Activated T-helper 17 cell treated with anti-CD3 and anti-CD28 coated beads, Interleukin-2, amount 50 U/mL, for 72 hours (primary cell): ENCODE data around the gene TP53I3. TPM values are rescaled to one million over a fixed set of nuclear protein-coding genes. Genes with fewer than 3 reads are reported as not detected.
A peak's percentile ranks its signal among the peaks of the same experiment; 100 is the strongest.
"Not testable (repeated sequence)": the region's sequence is repeated elsewhere in the genome, so short reads cannot be mapped to it uniquely, and the experiment has no call there.

Experiments
- ATAC-seq: fragments of 150-1000 bp; cut with Tn5 transposase; replicated peaks from 2 replicates; pipeline ENCODE4 v1.10.0; 2021; ENCODE audit warnings: mild to moderate bottlenecking, moderate library complexity
- H3K27ac Mint-ChIP-seq: one replicate; pipeline ENCODE4 v1.8.0; 2022; ENCODE audit warnings: mixed read lengths
- H3K27me3 Mint-ChIP-seq: one replicate; pipeline ENCODE4 v1.8.0; 2022; ENCODE audit warnings: mixed read lengths
- H3K36me3 Mint-ChIP-seq: one replicate; pipeline ENCODE4 v1.8.0; 2022; ENCODE audit warnings: low read depth, mild to moderate bottlenecking, mixed read lengths
- H3K4me1 Mint-ChIP-seq: one replicate; pipeline ENCODE4 v1.8.0; 2022; ENCODE audit warnings: mixed read lengths
- H3K4me3 Mint-ChIP-seq: one replicate; pipeline ENCODE4 v1.8.0; 2022; ENCODE audit warnings: mild to moderate bottlenecking, mixed read lengths
- H3K9me3 Mint-ChIP-seq: one replicate; pipeline ENCODE4 v1.8.0; 2022; ENCODE audit warnings: mixed read lengths
- total RNA-seq, 2 donors: library from RNA; stranded (reverse); gene quantifications; one replicate each; pipeline ENCODE4 v1.2.3, GENCODE V29; 2022

The TP53I3 gene
- 1 to 10 TPM; 2.7 to 3.0 TPM for total RNA-seq

DNA sequence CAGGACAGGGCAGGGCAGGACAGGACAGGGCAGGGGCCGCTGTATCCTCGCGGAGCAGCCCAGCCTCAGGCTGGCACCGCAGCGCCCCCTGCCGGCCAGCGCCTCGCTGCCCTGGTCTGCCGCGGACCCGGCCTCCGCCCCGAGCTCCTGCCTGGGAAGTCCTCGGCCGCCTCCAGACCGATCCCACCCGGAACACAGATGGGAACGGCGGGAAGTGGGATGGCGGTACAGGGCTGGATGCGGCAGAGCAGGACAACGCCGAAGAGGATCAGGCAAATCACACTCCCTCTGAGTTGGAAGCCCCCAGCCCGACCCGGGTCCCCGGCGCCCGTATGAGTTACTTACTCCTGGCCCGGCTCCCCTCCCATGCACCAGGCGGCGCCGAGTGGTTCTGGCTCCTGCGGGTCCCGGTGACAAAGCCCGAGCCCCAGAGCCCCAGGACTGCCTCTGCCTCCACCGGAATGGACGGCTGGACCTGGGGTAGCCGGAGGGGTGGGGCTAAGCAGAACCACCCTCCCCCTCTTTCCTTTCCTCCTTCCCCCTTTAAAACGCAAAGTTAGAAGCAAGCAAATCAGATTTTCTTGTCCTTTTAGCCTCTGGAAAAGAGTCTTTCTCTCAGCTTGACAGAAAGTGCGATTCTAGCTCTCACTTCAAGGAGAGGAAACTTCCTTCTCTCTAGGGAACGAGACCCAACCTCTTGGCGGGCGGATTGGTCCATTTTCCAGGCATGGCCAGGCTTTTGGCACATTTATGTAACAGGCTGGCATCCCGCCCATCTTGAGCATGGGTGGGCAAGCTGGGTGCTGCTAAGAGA is at the start of gene TP53I3:
TSS of gene TP53I3 (minus strand) at position 449 of the 814 bp plus-strand sequence. CDS start 508 bp downstream, outside the sequence.
- Mint-ChIP-seq H3K9me3 (no peaks in the 10 kb centered on the region), H3K4me3 (peak within 1 kb of the TSS; percentile 86)
- peak; percentile 99 for ATAC-seq

GRCh38 chr2:24132543-24132942 is 47.9 kb upstream of the TP53I3 start:
- H3K4me1 Mint-ChIP-seq, result no peaks in the 10 kb centered on the region

More for the DNA sequence above, at the start of gene TP53I3:
- Mint-ChIP-seq H3K27me3 (no peaks in the 10 kb centered on the region), H3K27ac (no peak within 1 kb of the TSS), H3K36me3 (peaks cover 15% of the 10 kb centered on the region), H3K4me1 (no peaks in the 10 kb centered on the region)

GRCh38 chr2:24125956-24126355 is 41.3 kb upstream of the TP53I3 start:
- no peaks in the 10 kb centered on the region for H3K9me3 Mint-ChIP-seq

More at GRCh38 chr2:24132543-24132942, 47.9 kb upstream of the TP53I3 start:
- H3K36me3 Mint-ChIP-seq, result no peaks in the 10 kb centered on the region
- no peak overlapping the region for H3K4me3 Mint-ChIP-seq
- no peak for ATAC-seq
- no peak overlapping the region for H3K27ac Mint-ChIP-seq
- H3K27me3 Mint-ChIP-seq, result no peaks in the 10 kb centered on the region
- peaks cover 5% of the 10 kb centered on the region for H3K9me3 Mint-ChIP-seq

GRCh38 chr2:24123922-24124580 is 39.4 kb upstream of the TP53I3 start:
- peaks cover 5% of the 10 kb centered on the region for H3K4me1 Mint-ChIP-seq
- ATAC-seq, result no peak
- H3K4me3 Mint-ChIP-seq, result peak overlapping the region; percentile 79
- no peaks in the 10 kb centered on the region for H3K27me3 Mint-ChIP-seq
- peak overlapping the region; percentile 74 for H3K27ac Mint-ChIP-seq
- H3K9me3 Mint-ChIP-seq, result no peaks in the 10 kb centered on the region
- no peaks in the 10 kb centered on the region for H3K36me3 Mint-ChIP-seq

More at GRCh38 chr2:24125956-24126355, 41.3 kb upstream of the TP53I3 start:
- Mint-ChIP-seq H3K27me3 (no peaks in the 10 kb centered on the region), H3K4me1 (peaks cover 5% of the 10 kb centered on the region), H3K4me3 (no peak overlapping the region), H3K27ac (no peak overlapping the region), H3K36me3 (no peaks in the 10 kb centered on the region)
- ATAC-seq, result no peak

DNA sequence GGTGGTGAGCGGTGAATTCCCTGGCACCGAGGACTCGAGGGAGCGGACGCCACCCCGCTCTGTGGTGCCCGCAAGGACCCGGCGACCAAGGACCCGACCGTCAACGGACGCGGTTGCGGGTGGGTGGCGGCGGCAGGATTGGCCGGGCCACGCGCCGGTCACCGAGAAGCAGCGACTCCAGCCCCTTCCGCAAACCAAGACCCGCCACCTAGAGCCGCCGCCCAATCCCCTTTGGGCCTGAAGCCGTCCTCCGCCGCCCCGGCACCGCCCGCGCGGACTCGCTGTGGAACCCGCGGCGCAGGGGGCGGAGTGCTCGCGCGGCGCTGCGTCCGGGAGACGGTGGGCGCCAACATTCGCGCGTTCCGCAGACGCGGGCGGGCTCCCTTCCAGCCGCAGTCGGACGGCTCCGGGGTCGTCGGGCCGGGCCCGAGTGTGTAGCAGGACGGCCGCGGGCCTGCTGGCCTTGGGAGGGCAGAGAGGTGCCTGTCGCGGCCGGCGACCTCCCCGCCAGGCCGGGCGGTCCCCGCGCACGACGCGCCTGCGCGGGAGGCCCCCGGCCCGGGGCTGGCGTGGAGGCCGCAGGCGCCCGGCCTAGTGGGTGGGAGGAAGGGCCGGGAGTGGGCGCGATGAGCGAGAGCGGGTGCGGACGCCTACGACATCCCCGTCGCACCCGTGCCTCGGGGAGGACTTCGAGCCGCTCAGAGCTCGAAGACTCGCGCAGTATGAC is 38.7 kb upstream of the TP53I3 start, which contains the start of the genes FAM228B and PFN4:
TSS of gene FAM228B (plus strand) at position 275 of the 727 bp plus-strand sequence. CDS start 893 bp downstream, outside the sequence.
TSS of gene PFN4 (minus strand) at position 140 of the 727 bp plus-strand sequence. CDS start 799 bp downstream, outside the sequence.
- peak; percentile 88 for ATAC-seq
- Mint-ChIP-seq H3K36me3 (no peaks in the 10 kb centered on the region), H3K27me3 (no peaks in the 10 kb centered on the region), H3K4me1 (peaks cover 5% of the 10 kb centered on the region), H3K9me3 (no peaks in the 10 kb centered on the region), H3K27ac (peak within 1 kb of the TSS; percentile 88), H3K4me3 (peak within 1 kb of the TSS; percentile 81)

DNA sequence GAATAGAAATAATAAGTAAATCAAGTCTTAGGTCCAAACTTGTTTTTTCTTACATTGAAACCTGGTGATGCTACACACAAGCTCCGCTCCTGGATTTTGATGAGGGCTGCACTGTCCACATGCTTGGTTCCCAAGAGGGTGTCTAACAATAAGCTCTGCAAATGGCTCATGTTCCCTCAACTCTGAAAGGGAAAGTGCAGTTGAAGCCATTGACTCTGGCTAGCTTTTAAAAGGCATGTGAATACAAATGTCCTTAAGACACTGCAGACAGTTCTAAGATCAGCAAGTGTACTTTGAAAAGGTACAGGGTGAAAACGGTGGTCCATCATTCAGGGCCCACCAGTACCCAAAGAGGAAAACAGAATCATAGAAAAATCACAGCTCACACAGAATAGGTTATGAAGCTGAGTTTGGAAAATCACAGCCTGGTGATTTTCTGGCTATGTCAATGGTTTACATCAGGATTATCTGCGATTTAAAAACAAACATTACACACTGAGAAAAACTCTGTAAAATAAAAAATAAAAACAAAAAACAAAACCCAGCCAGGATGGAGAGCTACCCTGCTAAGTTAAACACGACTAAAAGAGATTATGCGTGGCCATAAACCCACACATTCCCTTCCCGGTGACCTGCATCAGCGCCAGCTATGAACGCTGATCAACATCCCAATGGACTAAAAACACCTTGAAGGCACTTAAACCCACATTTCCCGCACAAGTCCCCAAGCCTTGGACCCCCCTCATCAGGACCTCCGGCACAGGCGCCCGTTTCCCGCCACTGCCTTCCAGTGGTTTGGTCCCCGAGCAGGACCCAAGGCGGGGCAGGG is 37.9 kb upstream of the TP53I3 start:
- Mint-ChIP-seq H3K4me1 (peaks cover 5% of the 10 kb centered on the region), H3K4me3 (peak overlapping the region; percentile 81), H3K36me3 (no peaks in the 10 kb centered on the region), H3K27ac (peak overlapping the region; percentile 88), H3K27me3 (no peaks in the 10 kb centered on the region), H3K9me3 (no peaks in the 10 kb centered on the region)
- ATAC-seq, result no peak

- Mint-ChIP-seq H3K36me3 (no peaks in the 10 kb centered on the region), H3K27ac (no peak overlapping the region), H3K27me3 (no peaks in the 10 kb centered on the region), H3K9me3 (no peaks in the 10 kb centered on the region), H3K4me1 (peaks cover 5% of the 10 kb centered on the region), H3K4me3 (no peak overlapping the region)
- no peak for ATAC-seq
Measured at GRCh38 chr2:24121469-24121868, 36.8 kb upstream of the TP53I3 start.

DNA sequence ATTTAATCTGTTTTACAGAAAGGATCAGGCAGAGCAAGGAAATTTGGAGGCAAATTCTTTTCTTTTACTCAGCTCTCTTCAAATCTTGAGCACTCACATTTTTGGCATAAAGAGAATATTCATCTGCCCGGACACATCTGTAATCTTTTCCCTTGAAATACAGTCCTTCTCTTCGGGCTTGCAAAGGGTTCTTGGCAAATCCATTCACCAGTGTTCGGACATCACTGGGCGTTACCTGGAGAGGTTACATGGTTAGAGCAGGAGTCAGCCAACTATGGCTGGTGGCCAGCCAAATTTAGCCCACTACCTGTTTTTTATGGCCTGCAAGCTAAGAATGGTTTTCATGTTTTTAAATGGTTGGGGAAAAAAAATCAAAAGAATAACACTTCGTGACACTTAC is 36.4 kb upstream of the TP53I3 start:
- no peak overlapping the region for H3K27ac Mint-ChIP-seq
- ATAC-seq, result no peak
- H3K27me3 Mint-ChIP-seq, result no peaks in the 10 kb centered on the region
- H3K4me1 Mint-ChIP-seq, result peaks cover 5% of the 10 kb centered on the region
- no peaks in the 10 kb centered on the region for H3K9me3 Mint-ChIP-seq
- H3K4me3 Mint-ChIP-seq, result no peak overlapping the region
- no peaks in the 10 kb centered on the region for H3K36me3 Mint-ChIP-seq

- H3K36me3 Mint-ChIP-seq, result no peaks in the 10 kb centered on the region
- H3K27me3 Mint-ChIP-seq, result no peaks in the 10 kb centered on the region
- H3K4me1 Mint-ChIP-seq, result peaks cover under 1% of the 10 kb centered on the region
- H3K9me3 Mint-ChIP-seq, result peaks cover 3% of the 10 kb centered on the region
- no peak for ATAC-seq
- H3K27ac Mint-ChIP-seq, result no peak overlapping the region
- no peak overlapping the region for H3K4me3 Mint-ChIP-seq
Measured at GRCh38 chr2:24117902-24118301, 33.3 kb upstream of the TP53I3 start.

DNA sequence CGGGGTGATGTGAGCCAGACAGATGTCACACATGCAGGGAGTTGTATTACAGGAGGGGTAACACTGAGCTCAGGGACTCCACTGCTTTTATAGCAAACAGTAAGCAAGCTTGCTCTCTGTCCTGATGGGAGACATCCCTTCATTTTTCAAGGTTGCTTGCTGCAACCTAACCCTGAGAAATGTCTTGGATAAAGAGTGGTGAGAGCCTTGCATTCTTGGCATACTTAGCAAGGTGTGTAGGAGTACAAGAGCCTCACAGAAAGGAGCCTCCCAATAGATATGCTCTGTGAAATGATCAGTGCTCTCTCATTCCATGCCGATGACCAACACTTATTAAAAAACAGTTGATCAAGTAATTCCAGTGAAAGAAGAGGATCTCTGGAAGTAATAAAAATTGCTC is 30.4 kb upstream of the TP53I3 start:
- Mint-ChIP-seq H3K4me3 (no peak overlapping the region), H3K27me3 (no peaks in the 10 kb centered on the region), H3K4me1 (peaks cover 5% of the 10 kb centered on the region), H3K36me3 (no peaks in the 10 kb centered on the region), H3K9me3 (peaks cover 3% of the 10 kb centered on the region), H3K27ac (no peak overlapping the region)
- no peak for ATAC-seq

- no peaks in the 10 kb centered on the region for H3K27me3 Mint-ChIP-seq
- H3K4me3 Mint-ChIP-seq, result no peak overlapping the region
- H3K27ac Mint-ChIP-seq, result no peak overlapping the region
- peaks cover 8% of the 10 kb centered on the region for H3K9me3 Mint-ChIP-seq
- no peak for ATAC-seq
- no peaks in the 10 kb centered on the region for H3K36me3 Mint-ChIP-seq
- H3K4me1 Mint-ChIP-seq, result peaks cover 5% of the 10 kb centered on the region
Measured at GRCh38 chr2:24111407-24111901, 26.8 kb upstream of the TP53I3 start.

GRCh38 chr2:24110660-24111303 is 26.1 kb upstream of the TP53I3 start:
- peaks cover 5% of the 10 kb centered on the region for H3K4me1 Mint-ChIP-seq
- H3K27me3 Mint-ChIP-seq, result no peaks in the 10 kb centered on the region
- H3K27ac Mint-ChIP-seq, result no peak overlapping the region
- H3K4me3 Mint-ChIP-seq, result no peak overlapping the region
- no peaks in the 10 kb centered on the region for H3K36me3 Mint-ChIP-seq
- H3K9me3 Mint-ChIP-seq, result peaks cover 10% of the 10 kb centered on the region
- peak; percentile 50 for ATAC-seq

- H3K4me3 Mint-ChIP-seq, H3K27ac Mint-ChIP-seq, H3K4me1 Mint-ChIP-seq, H3K27me3 Mint-ChIP-seq, H3K36me3 Mint-ChIP-seq, ATAC-seq: not testable (repeated sequence)
- H3K9me3 Mint-ChIP-seq, result peaks cover 13% of the 10 kb centered on the region
Measured at GRCh38 chr2:24109431-24109830, 24.8 kb upstream of the TP53I3 start.
